B cell (primary cell): ENCODE measurements around the gene GLRX.

Experiments
- CTCF ChIP-seq: fragments of 200-600 bp; IDR thresholded peaks from one replicate; pipeline ENCODE4 v1.8.0; 2022; ENCODE audit warnings: antibody characterized with exemption, mild to moderate bottlenecking
- EZH2 ChIP-seq: IDR thresholded peaks from 2 replicates; pipeline ENCODE4 v1.6.1; 2012; ENCODE audit warnings: borderline replicate concordance, low read depth, mild to moderate bottlenecking, moderate library complexity, low read length; ENCODE audit not compliant: insufficient read depth, poor library complexity, severe bottlenecking

DNA sequence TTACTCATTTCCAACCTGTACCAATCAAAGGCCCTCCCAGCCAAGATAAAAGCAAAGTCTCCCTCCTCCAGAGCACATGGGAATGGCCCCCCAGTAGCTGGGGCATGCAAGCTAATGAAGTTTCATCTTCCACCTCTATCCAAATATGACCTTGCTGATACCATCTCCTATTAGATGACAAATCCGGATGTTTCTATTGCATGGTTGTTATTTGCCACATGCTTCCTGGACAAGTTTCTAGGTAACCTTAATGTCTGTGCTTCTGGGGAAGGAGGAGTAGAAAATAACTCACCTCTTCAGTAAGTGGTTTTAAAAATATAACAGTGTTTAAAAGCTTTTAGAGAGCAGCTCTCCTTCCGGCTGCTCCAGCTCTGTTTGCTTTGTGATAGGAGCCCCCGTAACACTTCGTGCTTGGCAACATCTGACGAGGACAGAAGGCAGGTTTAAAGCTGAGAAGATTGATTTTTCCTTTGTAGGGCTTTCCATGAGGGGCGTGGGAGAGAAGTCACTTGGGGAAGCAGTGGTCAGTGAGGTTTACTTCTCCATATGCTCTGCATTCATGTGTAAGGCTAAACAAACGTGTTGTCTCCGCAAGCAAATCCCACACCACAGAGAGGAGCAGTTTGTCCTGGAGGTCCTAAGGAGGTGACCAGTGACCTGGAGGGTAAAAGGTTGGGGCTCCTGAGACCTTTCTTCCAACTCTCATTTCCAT is 40.3 kb upstream of the GLRX start:
- TF ChIP-seq CTCF (no peak), EZH2 (no peak)
